Measurements from ENCODE around the gene LRBA.
"Not testable (repeated sequence)": the region's sequence is repeated elsewhere in the genome, so short reads cannot be mapped to it uniquely, and the experiment has no call there.

The LRBA gene

GRCh38 chr4:151014521-151015458 is at the start of gene LRBA:
TSS of gene LRBA (minus strand) at chr4:151015284. CDS start at chr4:151014642, 642 bp downstream.
- Histone ChIP-seq H3K4me1 (ENCODE audit: control insufficient read depth, low read depth, low read length) (no peaks in the 10 kb centered on the region), H3K9ac (ENCODE audit: low read length) (peak within 1 kb of the TSS; percentile 96), H3K36me3 (ENCODE audit: control insufficient read depth, low read depth, low read length) (peaks cover 3% of the 10 kb centered on the region), H3K4me3 (ENCODE audit: low read length) (peak within 1 kb of the TSS; percentile 84), H3K9me3 (ENCODE audit: control insufficient read depth, low read depth, low read length) (no peaks in the 10 kb centered on the region), H3K27ac (ENCODE audit: low read length) (peak within 1 kb of the TSS; percentile 99), H3K27me3 (ENCODE audit: control insufficient read depth, insufficient read depth, low read length) (no peaks in the 10 kb centered on the region)

- H3K36me3 ChIP-seq (ENCODE audit: control insufficient read depth, low read depth, low read length); H3K4me3 ChIP-seq (ENCODE audit: low read length); H3K4me1 ChIP-seq (ENCODE audit: control insufficient read depth, low read depth, low read length); H3K9me3 ChIP-seq (ENCODE audit: control insufficient read depth, low read depth, low read length); H3K27me3 ChIP-seq (ENCODE audit: control insufficient read depth, insufficient read depth, low read length); H3K27ac ChIP-seq (ENCODE audit: low read length); H3K9ac ChIP-seq (ENCODE audit: low read length): not testable (repeated sequence)
These were observed 48.1 kb upstream of the LRBA start for GRCh38 chr4:151063143-151063542.

GRCh38 chr4:151055539-151055938 is 40.5 kb upstream of the LRBA start:
- H3K27ac ChIP-seq (ENCODE audit: low read length): no peak overlapping the region
- no peak overlapping the region for H3K9ac ChIP-seq (ENCODE audit: low read length)
- no peaks in the 10 kb centered on the region for H3K4me1 ChIP-seq (ENCODE audit: control insufficient read depth, low read depth, low read length)
- H3K9me3 ChIP-seq (ENCODE audit: control insufficient read depth, low read depth, low read length): no peaks in the 10 kb centered on the region
- H3K4me3 ChIP-seq (ENCODE audit: low read length): no peak overlapping the region
- no peaks in the 10 kb centered on the region for H3K36me3 ChIP-seq (ENCODE audit: control insufficient read depth, low read depth, low read length)
- no peaks in the 10 kb centered on the region for H3K27me3 ChIP-seq (ENCODE audit: control insufficient read depth, insufficient read depth, low read length)

GRCh38 chr4:151052785-151053184 is 37.7 kb upstream of the LRBA start:
- H3K9me3 ChIP-seq (ENCODE audit: control insufficient read depth, low read depth, low read length): no peaks in the 10 kb centered on the region
- H3K27me3 ChIP-seq (ENCODE audit: control insufficient read depth, insufficient read depth, low read length): no peaks in the 10 kb centered on the region
- peaks cover 7% of the 10 kb centered on the region for H3K4me1 ChIP-seq (ENCODE audit: control insufficient read depth, low read depth, low read length)
- H3K9ac ChIP-seq (ENCODE audit: low read length): no peak overlapping the region
- no peak overlapping the region for H3K27ac ChIP-seq (ENCODE audit: low read length)
- H3K36me3 ChIP-seq (ENCODE audit: control insufficient read depth, low read depth, low read length): no peaks in the 10 kb centered on the region
- H3K4me3 ChIP-seq (ENCODE audit: low read length): no peak overlapping the region

GRCh38 chr4:151049430-151049884 is 34.4 kb upstream of the LRBA start:
- Histone ChIP-seq H3K27ac (ENCODE audit: low read length) (peak overlapping the region; percentile 31), H3K27me3 (ENCODE audit: control insufficient read depth, insufficient read depth, low read length) (no peaks in the 10 kb centered on the region), H3K36me3 (ENCODE audit: control insufficient read depth, low read depth, low read length) (no peaks in the 10 kb centered on the region), H3K9me3 (ENCODE audit: control insufficient read depth, low read depth, low read length) (no peaks in the 10 kb centered on the region), H3K4me1 (ENCODE audit: control insufficient read depth, low read depth, low read length) (peaks cover 7% of the 10 kb centered on the region), H3K9ac (ENCODE audit: low read length) (no peak overlapping the region), H3K4me3 (ENCODE audit: low read length) (peak overlapping the region; percentile 46)

GRCh38 chr4:151048913-151049312 is 33.8 kb upstream of the LRBA start:
- Histone ChIP-seq H3K27me3 (ENCODE audit: control insufficient read depth, insufficient read depth, low read length) (no peaks in the 10 kb centered on the region), H3K4me3 (ENCODE audit: low read length) (peak overlapping the region; percentile 46), H3K9ac (ENCODE audit: low read length) (no peak overlapping the region), H3K27ac (ENCODE audit: low read length) (peak overlapping the region; percentile 31), H3K4me1 (ENCODE audit: control insufficient read depth, low read depth, low read length) (peaks cover 7% of the 10 kb centered on the region), H3K9me3 (ENCODE audit: control insufficient read depth, low read depth, low read length) (no peaks in the 10 kb centered on the region), H3K36me3 (ENCODE audit: control insufficient read depth, low read depth, low read length) (no peaks in the 10 kb centered on the region)

GRCh38 chr4:151046609-151047008 is 31.5 kb upstream of the LRBA start:
- Histone ChIP-seq H3K9me3 (ENCODE audit: control insufficient read depth, low read depth, low read length) (no peaks in the 10 kb centered on the region), H3K27ac (ENCODE audit: low read length) (no peak overlapping the region), H3K36me3 (ENCODE audit: control insufficient read depth, low read depth, low read length) (no peaks in the 10 kb centered on the region), H3K9ac (ENCODE audit: low read length) (no peak overlapping the region), H3K4me3 (ENCODE audit: low read length) (no peak overlapping the region), H3K4me1 (ENCODE audit: control insufficient read depth, low read depth, low read length) (peaks cover 7% of the 10 kb centered on the region), H3K27me3 (ENCODE audit: control insufficient read depth, insufficient read depth, low read length) (no peaks in the 10 kb centered on the region)

DNA sequence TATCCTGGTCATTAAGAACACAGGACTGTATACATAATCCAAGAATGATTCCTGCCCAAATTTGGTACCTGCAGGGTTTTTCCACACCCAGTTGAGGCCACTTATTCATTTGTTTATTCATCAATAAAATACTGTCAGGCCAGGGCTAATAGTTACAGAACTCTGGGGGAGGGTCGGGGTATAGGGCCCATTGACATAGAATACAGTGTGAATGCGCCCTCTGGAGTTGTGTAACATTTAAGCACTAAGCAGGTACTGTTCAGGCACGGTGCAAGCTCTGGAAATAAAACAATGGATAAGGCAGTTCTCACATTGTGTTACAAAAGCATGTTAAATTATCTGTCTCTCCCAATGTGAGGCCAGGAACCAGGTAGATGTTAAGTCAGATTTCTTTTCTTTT is 30.8 kb upstream of the LRBA start:
- H3K9ac ChIP-seq (ENCODE audit: low read length): no peak overlapping the region
- no peaks in the 10 kb centered on the region for H3K27me3 ChIP-seq (ENCODE audit: control insufficient read depth, insufficient read depth, low read length)
- H3K9me3 ChIP-seq (ENCODE audit: control insufficient read depth, low read depth, low read length): no peaks in the 10 kb centered on the region
- H3K27ac ChIP-seq (ENCODE audit: low read length): no peak overlapping the region
- H3K4me1 ChIP-seq (ENCODE audit: control insufficient read depth, low read depth, low read length): peaks cover 7% of the 10 kb centered on the region
- no peaks in the 10 kb centered on the region for H3K36me3 ChIP-seq (ENCODE audit: control insufficient read depth, low read depth, low read length)
- no peak overlapping the region for H3K4me3 ChIP-seq (ENCODE audit: low read length)

- H3K27ac ChIP-seq (ENCODE audit: low read length): no peak overlapping the region
- no peaks in the 10 kb centered on the region for H3K36me3 ChIP-seq (ENCODE audit: control insufficient read depth, low read depth, low read length)
- H3K9ac ChIP-seq (ENCODE audit: low read length): no peak overlapping the region
- no peaks in the 10 kb centered on the region for H3K9me3 ChIP-seq (ENCODE audit: control insufficient read depth, low read depth, low read length)
- no peak overlapping the region for H3K4me3 ChIP-seq (ENCODE audit: low read length)
- no peaks in the 10 kb centered on the region for H3K27me3 ChIP-seq (ENCODE audit: control insufficient read depth, insufficient read depth, low read length)
- H3K4me1 ChIP-seq (ENCODE audit: control insufficient read depth, low read depth, low read length): peaks cover 4% of the 10 kb centered on the region
These were observed 28.9 kb upstream of the LRBA start for GRCh38 chr4:151043803-151044515.

DNA sequence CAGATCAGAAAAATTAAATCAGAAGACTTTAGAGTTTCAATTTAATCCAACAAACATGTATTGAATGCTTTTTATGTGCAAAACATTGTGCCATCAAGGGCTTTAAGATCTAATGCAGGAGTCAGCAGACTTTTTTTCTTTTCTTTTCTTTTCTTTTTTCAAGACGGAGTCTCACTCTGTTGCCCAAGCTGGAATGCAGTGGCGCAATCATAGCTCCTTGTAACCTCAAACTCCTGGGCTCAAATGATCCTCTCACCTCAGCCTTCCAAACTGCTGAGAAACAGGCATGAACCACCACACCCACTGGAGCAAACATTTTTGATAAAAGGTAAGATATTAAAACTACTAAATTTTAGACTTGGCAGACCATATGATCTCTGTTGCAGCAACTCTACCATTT is 24.6 kb upstream of the LRBA start:
- Histone ChIP-seq H3K27ac (ENCODE audit: low read length) (no peak overlapping the region), H3K4me3 (ENCODE audit: low read length) (no peak overlapping the region), H3K9ac (ENCODE audit: low read length) (no peak overlapping the region), H3K9me3 (ENCODE audit: control insufficient read depth, low read depth, low read length) (no peaks in the 10 kb centered on the region), H3K36me3 (ENCODE audit: control insufficient read depth, low read depth, low read length) (no peaks in the 10 kb centered on the region), H3K27me3 (ENCODE audit: control insufficient read depth, insufficient read depth, low read length) (no peaks in the 10 kb centered on the region), H3K4me1 (ENCODE audit: control insufficient read depth, low read depth, low read length) (no peaks in the 10 kb centered on the region)

DNA sequence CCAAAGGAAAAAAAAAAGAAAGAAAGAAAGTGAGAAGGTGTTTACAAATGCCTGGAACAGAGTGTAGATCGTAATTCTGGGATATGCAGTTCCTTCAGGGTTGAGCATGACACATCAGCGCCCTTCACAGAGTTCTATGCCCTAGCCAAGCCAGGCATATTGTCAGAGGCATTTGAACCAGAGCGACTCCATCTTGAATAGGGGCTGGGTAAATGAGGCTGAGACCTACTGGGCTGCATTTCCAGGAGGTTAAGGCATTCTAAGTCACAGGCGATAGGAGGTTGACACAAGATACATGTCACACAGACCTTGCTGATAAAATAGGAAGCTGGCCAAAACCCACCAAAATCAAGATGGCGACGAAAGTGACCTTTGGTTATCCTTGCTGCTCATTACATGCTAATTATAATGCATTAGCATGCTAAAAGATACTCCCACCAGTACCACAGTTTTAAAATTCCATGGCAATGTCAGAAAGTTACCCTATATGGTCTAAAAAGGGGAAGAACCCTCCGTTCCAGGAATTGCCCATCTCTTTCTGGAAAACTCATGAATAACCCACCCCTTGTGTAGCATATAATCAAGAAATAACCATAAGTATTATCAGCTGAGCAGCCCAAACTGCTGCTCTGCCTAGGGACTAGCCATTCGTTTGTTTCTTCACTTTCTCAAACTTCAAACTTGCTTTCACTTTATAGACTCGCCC is 23.5 kb upstream of the LRBA start:
- Histone ChIP-seq H3K9me3 (ENCODE audit: control insufficient read depth, low read depth, low read length) (no peaks in the 10 kb centered on the region), H3K27me3 (ENCODE audit: control insufficient read depth, insufficient read depth, low read length) (no peaks in the 10 kb centered on the region), H3K27ac (ENCODE audit: low read length) (no peak overlapping the region), H3K36me3 (ENCODE audit: control insufficient read depth, low read depth, low read length) (no peaks in the 10 kb centered on the region), H3K4me3 (ENCODE audit: low read length) (no peak overlapping the region), H3K4me1 (ENCODE audit: control insufficient read depth, low read depth, low read length) (no peaks in the 10 kb centered on the region), H3K9ac (ENCODE audit: low read length) (no peak overlapping the region)
